Activated T-cell treated with anti-CD3 and anti-CD28 coated beads, Interleukin-2, amount 50 U/mL, for 24 hours (primary cell): ENCODE data around the gene OR8J3.
"Not testable (repeated sequence)": the region's sequence is repeated elsewhere in the genome, so short reads cannot be mapped to it uniquely, and the experiment has no call there.

ENCODE experiments used
- DNase-seq: peaks from one replicate; pipeline ENCODE4 v3.0.0-alpha.2; 2020
- H3K27ac Mint-ChIP-seq: 2 replicates; pipeline ENCODE4 v1.8.0; 2020; ENCODE audit warnings: mild to moderate bottlenecking, mixed read lengths
- H3K27me3 Mint-ChIP-seq: 2 replicates; pipeline ENCODE4 v1.8.0; 2020; ENCODE audit warnings: mixed read lengths
- H3K36me3 Mint-ChIP-seq: 2 replicates; pipeline ENCODE4 v1.8.0; 2020; ENCODE audit warnings: low read depth, mixed read lengths
- H3K4me1 Mint-ChIP-seq: 2 replicates; pipeline ENCODE4 v1.8.0; 2020; ENCODE audit warnings: low read depth, mixed read lengths
- H3K4me3 Mint-ChIP-seq: 2 replicates; pipeline ENCODE4 v1.8.0; 2020; ENCODE audit warnings: mild to moderate bottlenecking, moderate library complexity, mixed read lengths
- H3K9me3 Mint-ChIP-seq: 2 replicates; pipeline ENCODE4 v1.8.0; 2020; ENCODE audit warnings: mixed read lengths

OR8J3 gene, protein sequence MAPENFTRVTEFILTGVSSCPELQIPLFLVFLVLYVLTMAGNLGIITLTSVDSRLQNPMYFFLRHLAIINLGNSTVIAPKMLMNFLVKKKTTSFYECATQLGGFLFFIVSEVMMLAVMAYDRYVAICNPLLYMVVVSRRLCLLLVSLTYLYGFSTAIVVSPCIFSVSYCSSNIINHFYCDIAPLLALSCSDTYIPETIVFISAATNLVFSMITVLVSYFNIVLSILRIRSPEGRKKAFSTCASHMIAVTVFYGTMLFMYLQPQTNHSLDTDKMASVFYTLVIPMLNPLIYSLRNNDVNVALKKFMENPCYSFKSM

DNA sequence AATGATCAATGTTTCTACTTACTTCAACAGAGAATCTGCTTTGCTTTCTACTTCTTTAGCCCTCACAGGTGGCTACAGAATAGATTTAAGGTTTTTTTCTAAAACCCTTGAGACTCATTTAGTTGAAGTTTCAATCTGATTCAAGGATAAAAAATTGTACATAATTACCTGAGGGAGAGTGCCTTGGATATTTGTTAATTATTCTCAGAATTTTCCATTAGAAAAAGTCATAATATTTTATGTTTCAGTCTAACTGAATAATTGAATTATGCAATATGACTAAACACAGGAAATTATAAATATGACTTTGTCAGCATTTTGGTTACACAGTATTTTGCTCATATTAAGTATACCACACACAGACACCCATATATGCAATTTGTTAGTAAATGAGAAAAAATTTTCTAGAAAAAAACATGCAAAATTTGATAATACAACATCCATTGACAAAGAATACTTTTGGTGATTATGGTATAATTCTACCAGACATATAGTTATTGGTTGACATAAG, at the start of gene OR8J3:
Gene OR8J3 (minus strand): TSS at position 51 of the 511 bp plus-strand sequence. CDS start 2,483 bp downstream, outside the sequence.
- H3K4me3 Mint-ChIP-seq, result no peak within 1 kb of the TSS
- no peaks in the 10 kb centered on the region for H3K36me3 Mint-ChIP-seq
- peaks cover 25% of the 10 kb centered on the region for H3K9me3 Mint-ChIP-seq
- no peak for DNase-seq
- no peaks in the 10 kb centered on the region for H3K4me1 Mint-ChIP-seq
- H3K27ac Mint-ChIP-seq, result no peak within 1 kb of the TSS
- H3K27me3 Mint-ChIP-seq, result no peaks in the 10 kb centered on the region

DNA sequence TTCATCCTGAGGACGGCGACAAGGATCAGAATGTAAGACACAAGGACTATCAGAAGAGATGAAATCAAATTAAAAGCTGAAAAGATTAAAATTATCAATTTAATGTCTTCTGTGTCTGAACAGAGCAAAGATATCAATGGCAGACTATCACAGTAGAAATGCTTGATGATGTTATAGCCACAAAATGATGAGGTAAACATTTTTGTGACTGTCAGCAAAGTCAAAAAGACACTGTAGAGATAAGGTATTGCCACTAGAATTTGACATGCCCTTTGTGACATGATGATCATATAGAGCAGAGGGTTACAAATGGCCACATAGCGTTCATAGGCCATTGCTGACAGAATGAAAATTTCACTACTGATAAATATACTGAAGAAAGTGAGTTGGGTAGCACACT, 48.6 kb upstream of the OR8J3 start:
- Mint-ChIP-seq H3K27me3 (no peaks in the 10 kb centered on the region), H3K36me3 (no peaks in the 10 kb centered on the region), H3K4me3 (no peak overlapping the region), H3K9me3 (peaks cover 23% of the 10 kb centered on the region), H3K27ac (no peak overlapping the region), H3K4me1 (no peaks in the 10 kb centered on the region)
- no peak for DNase-seq

DNA sequence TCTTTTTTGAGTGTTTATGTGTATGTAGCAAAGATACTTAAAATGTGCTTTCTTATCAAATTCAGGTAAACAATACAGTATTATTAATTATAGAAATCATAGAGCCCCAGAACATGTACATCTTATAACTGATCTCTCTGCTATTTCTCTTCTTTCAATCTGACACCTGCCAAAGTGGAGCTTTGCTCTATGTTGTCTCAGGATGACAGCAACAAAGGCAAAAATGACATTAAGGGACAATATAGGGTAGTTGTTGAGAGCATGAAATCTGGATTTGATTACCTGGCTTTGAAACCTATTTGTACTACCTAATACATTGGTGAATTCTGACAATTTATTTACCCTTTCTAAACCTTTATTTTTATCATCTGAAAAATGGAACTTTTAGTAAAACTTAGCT, 43.5 kb upstream of the OR8J3 start:
- DNase-seq, result no peak
- Mint-ChIP-seq H3K4me3 (no peak overlapping the region), H3K9me3 (peaks cover 26% of the 10 kb centered on the region), H3K27ac (no peak overlapping the region), H3K36me3 (no peaks in the 10 kb centered on the region), H3K4me1 (no peaks in the 10 kb centered on the region), H3K27me3 (no peaks in the 10 kb centered on the region)

DNA sequence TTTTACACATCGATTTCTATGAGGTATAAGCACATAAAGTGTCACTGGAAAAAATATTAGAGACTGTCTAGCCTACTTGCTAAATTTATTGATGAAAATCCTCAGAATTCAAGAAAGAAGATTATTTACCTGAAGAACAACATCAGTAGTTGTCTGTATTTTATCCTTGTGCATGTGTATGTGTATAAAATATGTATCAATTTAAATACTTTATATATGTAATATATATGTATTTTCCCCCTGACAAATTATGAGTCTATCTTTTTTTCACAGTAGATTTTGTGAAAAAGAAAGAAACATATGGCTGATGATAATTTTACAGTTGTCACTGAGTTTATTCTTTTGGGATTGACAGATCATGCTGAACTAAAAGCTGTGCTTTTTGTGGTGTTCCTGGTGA, 36.3 kb upstream of the OR8J3 start, which contains the start of gene OR5J2:
Gene OR5J2 (plus strand): TSS at position 301 of the 400 bp plus-strand sequence. CDS start 0 bp downstream, at position 301.
- no peak within 1 kb of the TSS for H3K4me3 Mint-ChIP-seq
- no peaks in the 10 kb centered on the region for H3K36me3 Mint-ChIP-seq

DNA sequence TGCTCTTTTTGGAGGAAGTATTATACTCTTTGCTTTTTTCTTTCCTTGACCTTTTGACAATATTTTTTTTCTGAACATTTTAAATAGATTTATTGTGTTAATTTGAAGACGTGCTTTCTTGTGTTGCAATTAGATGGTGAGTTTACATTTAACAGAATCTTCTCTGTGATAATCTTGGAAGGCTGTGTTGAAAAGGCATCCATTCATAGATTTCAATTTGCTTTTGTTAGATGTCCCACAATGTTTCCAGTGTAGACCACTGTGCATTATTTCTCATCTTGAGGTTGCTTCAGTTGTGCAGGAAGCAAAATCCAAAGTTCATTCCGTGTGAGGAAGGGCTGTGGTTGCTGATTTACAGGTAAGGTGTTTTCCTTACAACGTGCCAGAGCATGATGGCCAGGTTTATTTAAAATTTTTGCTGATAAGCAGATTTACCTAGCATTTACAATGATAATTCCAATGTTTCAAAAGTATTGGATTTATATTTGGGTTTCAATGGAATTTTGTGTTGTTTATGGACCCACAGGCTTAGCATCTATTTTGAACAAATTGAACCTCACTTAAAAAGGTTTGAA, 32.3 kb upstream of the OR8J3 start:
- Mint-ChIP-seq H3K36me3 (no peaks in the 10 kb centered on the region), H3K27ac (no peak overlapping the region), H3K4me1 (no peaks in the 10 kb centered on the region), H3K27me3 (no peaks in the 10 kb centered on the region), H3K4me3 (no peak overlapping the region), H3K9me3 (peaks cover 12% of the 10 kb centered on the region)
- DNase-seq, result no peak

More for the DNA sequence above, 36.3 kb upstream of the OR8J3 start, which contains the start of gene OR5J2:
- Mint-ChIP-seq H3K4me1 (no peaks in the 10 kb centered on the region), H3K27ac (no peak within 1 kb of the TSS), H3K9me3 (peaks cover 11% of the 10 kb centered on the region), H3K27me3 (no peaks in the 10 kb centered on the region)
- no peak for DNase-seq

DNA sequence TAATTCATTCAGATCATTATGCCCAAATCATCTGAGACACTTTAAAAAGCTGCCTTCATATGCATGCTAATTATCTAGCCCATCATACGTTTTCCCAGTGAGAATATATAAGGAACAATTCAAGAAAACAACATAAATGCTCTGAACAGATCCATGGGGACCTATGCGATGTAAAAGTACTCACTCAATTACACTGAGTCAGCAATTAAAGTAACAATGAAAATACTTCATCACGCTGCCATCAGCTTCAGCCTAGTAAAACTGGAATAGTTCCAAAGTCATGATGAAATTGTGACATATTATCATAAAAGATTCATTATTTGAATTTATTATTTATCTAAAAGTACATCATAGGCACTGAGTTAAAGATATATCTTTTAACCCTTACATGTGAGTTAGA, 23.8 kb upstream of the OR8J3 start:
- peaks cover 23% of the 10 kb centered on the region for H3K9me3 Mint-ChIP-seq
- H3K4me1 Mint-ChIP-seq, result no peaks in the 10 kb centered on the region
- H3K36me3 Mint-ChIP-seq, result no peaks in the 10 kb centered on the region
- H3K27me3 Mint-ChIP-seq, result no peaks in the 10 kb centered on the region
- H3K27ac Mint-ChIP-seq, result no peak overlapping the region
- no peak overlapping the region for H3K4me3 Mint-ChIP-seq
- DNase-seq, result no peak

DNA sequence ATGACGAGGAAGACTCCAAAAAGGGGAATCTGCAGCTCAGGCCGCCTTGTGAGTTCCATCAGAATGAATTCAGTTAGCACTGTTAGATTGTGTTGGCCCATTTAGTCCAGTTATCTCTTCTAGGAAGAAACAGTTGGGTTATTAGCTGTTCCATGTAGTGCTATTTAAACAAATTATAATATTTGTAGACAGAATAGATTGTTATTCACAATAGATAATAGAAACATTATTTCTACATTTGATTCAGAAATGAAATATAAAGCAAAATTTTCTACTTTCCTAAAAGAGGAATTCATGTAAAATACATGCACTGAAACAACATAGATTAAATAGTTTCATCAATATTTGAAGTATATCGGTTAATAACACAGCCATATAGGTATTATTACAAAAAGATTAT, 20.2 kb upstream of the OR8J3 start, which contains the start of gene OR8K5:
Gene OR8K5 (minus strand): TSS at position 101 of the 400 bp plus-strand sequence. CDS start 0 bp downstream, at position 101.
- Mint-ChIP-seq H3K27me3 (no peaks in the 10 kb centered on the region), H3K36me3 (no peaks in the 10 kb centered on the region), H3K4me1 (no peaks in the 10 kb centered on the region), H3K27ac (no peak within 1 kb of the TSS), H3K4me3 (no peak within 1 kb of the TSS), H3K9me3 (peaks cover 31% of the 10 kb centered on the region)
- no peak for DNase-seq

DNA sequence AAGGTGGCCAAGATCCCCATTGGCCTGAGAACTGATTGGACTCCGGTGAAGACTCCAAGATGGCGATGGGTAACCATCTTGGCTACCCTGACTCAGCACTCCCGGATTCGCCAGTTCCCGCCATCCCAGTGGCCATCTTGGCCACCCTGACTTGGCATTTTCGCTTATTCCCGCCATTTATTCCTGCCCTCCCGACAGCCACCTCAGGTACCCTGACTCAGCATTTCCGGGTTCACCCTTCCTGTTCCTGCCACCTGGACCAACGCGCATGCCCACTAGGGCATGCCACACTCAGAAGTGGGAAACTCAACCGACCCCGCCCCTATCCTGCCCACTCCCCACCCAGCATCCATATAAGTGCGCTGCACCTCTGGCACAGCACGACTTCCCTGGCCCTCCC, 12.3 kb upstream of the OR8J3 start:
- Mint-ChIP-seq H3K27ac (no peak overlapping the region), H3K4me1 (no peaks in the 10 kb centered on the region), H3K36me3 (no peaks in the 10 kb centered on the region), H3K9me3 (peaks cover 35% of the 10 kb centered on the region), H3K27me3 (no peaks in the 10 kb centered on the region), H3K4me3 (no peak overlapping the region)
- DNase-seq, result no peak

DNA sequence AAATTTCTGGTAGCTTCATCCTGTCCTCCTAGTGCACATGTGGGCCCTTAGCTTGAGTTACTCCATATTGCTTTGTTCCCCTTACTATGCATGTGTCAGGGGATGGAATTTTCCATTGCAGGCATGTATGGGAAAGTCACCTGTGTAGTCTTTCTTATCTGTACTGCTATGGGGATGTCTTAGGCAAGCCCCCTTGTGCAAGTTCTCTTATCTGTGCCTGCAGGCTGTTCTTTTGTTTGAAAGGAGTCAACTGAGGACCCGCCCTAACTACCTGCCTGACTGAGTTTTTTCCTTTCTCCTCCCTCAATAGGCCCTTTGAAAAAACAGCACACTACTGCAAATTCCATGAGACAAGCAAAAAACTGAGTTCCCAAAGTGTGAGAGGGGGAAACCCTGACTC, 11.4 kb upstream of the OR8J3 start:
- H3K4me3 Mint-ChIP-seq, result no peak overlapping the region
- H3K9me3 Mint-ChIP-seq, result peaks cover 30% of the 10 kb centered on the region

DNA sequence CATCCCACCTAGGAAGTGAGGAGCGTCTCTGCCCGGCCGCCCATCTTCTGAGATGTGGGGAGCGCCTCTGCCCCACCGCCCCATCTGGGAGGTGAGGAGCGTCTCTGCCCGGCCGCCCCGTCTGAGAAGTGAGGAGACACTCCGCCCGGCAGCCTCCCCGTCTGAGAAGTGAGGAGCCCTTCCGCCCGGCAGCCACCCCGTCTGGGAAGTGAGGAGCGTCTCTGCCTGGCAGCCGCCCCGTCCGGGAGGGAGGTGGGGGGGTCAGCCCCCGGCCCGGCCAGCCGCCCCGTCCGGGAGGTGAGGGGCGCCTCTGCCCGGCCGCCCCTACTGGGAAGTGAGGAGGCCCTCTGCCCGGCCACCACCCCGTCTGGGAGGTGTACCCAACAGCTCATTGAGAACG, 3.7 kb upstream of the OR8J3 start:
- DNase-seq, H3K27me3 Mint-ChIP-seq, H3K4me1 Mint-ChIP-seq, H3K4me3 Mint-ChIP-seq, H3K36me3 Mint-ChIP-seq, H3K27ac Mint-ChIP-seq: not testable (repeated sequence)
- H3K9me3 Mint-ChIP-seq, result peaks cover 14% of the 10 kb centered on the region

More for the DNA sequence above, 11.4 kb upstream of the OR8J3 start:
- Mint-ChIP-seq H3K4me1 (no peaks in the 10 kb centered on the region), H3K27ac (no peak overlapping the region), H3K36me3 (no peaks in the 10 kb centered on the region), H3K27me3 (no peaks in the 10 kb centered on the region)
- no peak for DNase-seq

DNA sequence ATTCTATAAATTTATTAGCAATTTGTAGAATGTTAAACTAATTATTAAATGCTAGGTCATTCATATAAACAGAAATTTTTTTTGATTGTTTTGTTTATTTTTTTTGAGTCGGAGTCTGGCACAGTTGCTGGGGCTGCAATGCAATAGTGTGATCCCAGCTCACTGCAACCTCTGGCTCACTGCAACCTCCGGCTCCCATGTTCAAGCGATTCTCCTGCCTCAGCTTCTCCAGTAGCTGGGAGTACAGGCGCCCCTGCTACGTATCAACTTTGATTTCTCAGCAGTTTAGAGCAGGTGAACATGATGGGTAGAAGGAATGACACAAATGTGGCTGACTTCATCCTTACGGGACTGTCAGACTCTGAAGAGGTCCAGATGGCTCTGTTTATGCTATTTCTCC, 17.9 kb downstream of the OR8J3 start, which contains the start of gene OR8H3:
Gene OR8H3 (plus strand): TSS at position 301 of the 400 bp plus-strand sequence. CDS start 0 bp downstream, at position 301.
- no peak within 1 kb of the TSS for H3K27ac Mint-ChIP-seq
- no peaks in the 10 kb centered on the region for H3K27me3 Mint-ChIP-seq
- DNase-seq, result no peak
- H3K4me3 Mint-ChIP-seq, result no peak within 1 kb of the TSS
- H3K36me3 Mint-ChIP-seq, result no peaks in the 10 kb centered on the region
- H3K9me3 Mint-ChIP-seq, result peaks cover 16% of the 10 kb centered on the region
- no peaks in the 10 kb centered on the region for H3K4me1 Mint-ChIP-seq

DNA sequence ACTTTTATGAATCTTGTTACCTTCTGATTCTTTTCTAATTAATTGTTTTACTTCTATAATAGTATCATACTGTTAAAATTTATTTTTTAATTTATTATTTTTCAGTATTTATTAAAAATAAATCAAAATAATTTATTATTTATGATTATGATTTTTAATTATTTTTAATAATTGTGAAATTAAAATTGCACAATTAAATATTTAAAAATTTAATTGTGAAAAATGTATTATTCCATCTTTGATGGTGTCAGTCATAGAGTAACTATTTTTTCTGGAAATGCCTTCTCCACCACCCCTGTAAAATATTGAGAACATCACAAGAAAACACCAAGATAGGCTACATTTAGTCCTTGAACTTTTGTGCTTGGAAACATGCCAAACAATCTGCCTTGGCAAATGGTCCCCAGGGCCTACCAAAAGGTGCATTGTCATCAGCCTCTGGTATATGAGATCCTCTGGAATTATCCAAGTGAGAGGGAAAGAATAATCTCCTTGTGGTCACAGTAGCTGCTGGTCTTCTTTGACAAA, 36.7 kb downstream of the OR8J3 start, which contains the start of gene OR8H2:
Gene OR8H2 (plus strand): TSS at position 478 of the 528 bp plus-strand sequence. CDS start 1,356 bp downstream, outside the sequence.
- H3K4me1 Mint-ChIP-seq, result no peaks in the 10 kb centered on the region
- H3K9me3 Mint-ChIP-seq, result peaks cover 21% of the 10 kb centered on the region
- no peak for DNase-seq
- H3K4me3 Mint-ChIP-seq, result no peak within 1 kb of the TSS
- H3K36me3 Mint-ChIP-seq, result no peaks in the 10 kb centered on the region
- H3K27ac Mint-ChIP-seq, result no peak within 1 kb of the TSS
- H3K27me3 Mint-ChIP-seq, result no peaks in the 10 kb centered on the region

DNA sequence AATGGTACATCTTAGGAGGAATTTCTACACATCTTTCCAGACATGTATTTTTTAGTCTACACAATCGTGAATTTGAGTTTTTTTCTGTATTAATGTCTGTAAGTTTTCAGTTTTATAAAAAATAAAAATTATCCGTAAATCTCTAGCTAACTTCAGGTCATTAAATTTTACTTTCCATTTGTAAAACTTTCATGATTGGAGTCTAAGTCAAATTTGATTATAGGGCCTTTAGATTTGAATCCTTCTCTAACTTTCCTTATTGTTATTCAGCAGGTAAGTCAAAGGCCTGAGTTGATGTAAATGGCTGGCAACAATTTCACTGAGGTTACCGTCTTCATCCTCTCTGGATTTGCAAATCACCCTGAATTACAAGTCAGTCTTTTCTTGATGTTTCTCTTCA, 47.0 kb downstream of the OR8J3 start, which contains the start of gene OR8I2:
Gene OR8I2 (plus strand): TSS at position 301 of the 400 bp plus-strand sequence. CDS start 0 bp downstream, at position 301.
- Mint-ChIP-seq H3K27me3 (no peaks in the 10 kb centered on the region), H3K9me3 (peaks cover 24% of the 10 kb centered on the region), H3K36me3 (no peaks in the 10 kb centered on the region), H3K4me1 (no peaks in the 10 kb centered on the region), H3K4me3 (no peak within 1 kb of the TSS), H3K27ac (no peak within 1 kb of the TSS)
- no peak for DNase-seq

DNA sequence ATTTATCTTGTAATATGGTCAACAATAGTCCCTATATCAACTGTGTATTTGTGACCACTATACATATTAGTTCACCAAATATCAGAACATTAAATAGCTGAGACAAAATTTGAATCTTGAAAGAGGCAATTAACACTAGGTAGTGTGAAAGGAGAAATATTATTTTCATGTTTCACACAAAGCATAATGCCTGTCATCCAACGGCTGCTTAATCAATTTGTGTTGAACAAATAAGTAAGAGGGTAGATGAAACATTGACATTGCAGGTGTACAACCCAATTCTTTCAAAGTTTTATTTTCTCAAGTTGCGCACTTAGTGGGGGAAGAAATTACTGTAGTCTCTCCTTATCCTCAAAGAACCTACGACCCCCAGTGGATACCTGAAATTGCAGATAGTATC, 50.3 kb downstream of the OR8J3 start:
- H3K27ac Mint-ChIP-seq, result no peak overlapping the region
- H3K27me3 Mint-ChIP-seq, result no peaks in the 10 kb centered on the region
- no peak overlapping the region for H3K4me3 Mint-ChIP-seq
- H3K9me3 Mint-ChIP-seq, result peaks cover 18% of the 10 kb centered on the region
- no peaks in the 10 kb centered on the region for H3K36me3 Mint-ChIP-seq
- H3K4me1 Mint-ChIP-seq, result no peaks in the 10 kb centered on the region
- no peak for DNase-seq
